Erythroblast (primary cell): Measurements from ENCODE around the gene C11orf98.

Experiments used
- GATA1 ChIP-seq: IDR thresholded peaks from 2 replicates; pipeline ENCODE4 v1.6.1; 2011; ENCODE audit warnings: low read depth, mild to moderate bottlenecking, control low read depth, low read length, moderate library complexity
- POLR2A ChIP-seq: IDR thresholded peaks from 2 replicates; pipeline ENCODE4 v1.6.1; 2011; ENCODE audit warnings: mild to moderate bottlenecking, low read length

DNA sequence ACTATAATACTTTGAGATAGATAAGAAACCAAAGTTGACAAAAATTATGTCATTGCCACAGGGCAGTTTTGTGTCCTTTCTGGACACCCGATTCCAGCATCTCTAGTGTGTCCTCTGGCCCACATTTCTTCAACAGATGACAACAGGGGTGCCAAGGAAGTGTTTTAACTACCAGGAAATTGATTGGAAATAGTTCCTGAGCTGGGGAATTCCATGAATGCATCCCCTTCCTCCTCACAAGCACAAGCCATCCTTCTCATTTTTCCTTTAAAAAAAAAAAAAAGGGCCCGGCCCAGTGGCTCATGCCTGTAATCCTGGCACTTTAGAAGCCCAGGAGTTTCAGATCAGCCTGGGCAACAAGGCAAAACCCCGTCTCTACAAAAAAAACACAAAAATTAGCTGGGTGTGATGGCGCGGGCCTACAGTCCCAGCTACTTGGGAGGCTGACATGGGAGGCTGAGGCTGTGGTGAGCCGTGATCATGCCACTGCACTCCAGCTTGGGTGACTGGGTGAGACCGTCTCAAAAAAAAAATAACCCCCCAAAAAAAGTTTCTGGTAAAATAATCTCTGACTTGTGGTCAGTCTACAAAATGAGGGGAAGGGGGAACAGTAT is 42.4 kb downstream of the C11orf98 start:
- TF ChIP-seq GATA1 (no peak), POLR2A (no peak)
